Right renal cortex interstitium (tissue), 3 donors: ENCODE measurements around the gene MICALL2. TPM values are rescaled to one million over a fixed set of nuclear protein-coding genes. Genes with fewer than 3 reads are reported as not detected.

Experiments
- DNase-seq, 3 donors: peaks; one replicate each; pipeline ENCODE4 v3.0.0-alpha.2; 2013; ENCODE audit warnings: low read depth in 3 of 3, low spot score in 2 of 3
- polyA plus RNA-seq, 3 donors: library from polyadenylated mRNA; unstranded; fragments of 120-200 nt; gene quantifications; one replicate each; pipeline ENCODE4 v1.2.1, GENCODE V29; 2013; ENCODE audit not compliant: insufficient read length in 3 of 3

The MICALL2 gene
- polyA plus RNA-seq, 3 donors: 5.4 to 6.6 (median 5.8) TPM

DNA sequence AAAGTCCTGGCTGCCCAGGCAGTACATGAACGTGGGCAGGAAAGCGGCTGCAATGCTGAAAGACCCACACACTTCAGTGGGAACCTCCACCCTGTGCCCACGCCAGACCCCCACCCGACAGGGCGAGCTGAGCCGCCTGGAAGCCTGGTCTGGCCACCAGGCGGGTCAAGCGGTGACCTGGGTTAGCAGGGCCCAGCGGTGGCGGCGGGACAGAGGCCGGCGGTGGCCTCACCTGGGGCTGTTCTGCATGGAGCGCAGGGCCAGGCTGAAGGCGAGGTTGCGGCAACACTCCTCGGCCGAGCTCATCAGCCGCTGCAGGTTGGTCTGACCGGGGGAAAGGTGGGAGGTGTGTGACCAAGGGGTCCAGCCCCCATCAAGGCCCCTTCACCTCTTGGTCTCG lies 11.6 kb upstream of the MICALL2 start:
- no peak for DNase-seq

- no peak for DNase-seq
These were observed 9.5 kb upstream of the MICALL2 start for GRCh38 chr7:1468643-1469298.

GRCh38 chr7:1468203-1468602 lies 8.9 kb upstream of the MICALL2 start:
- DNase-seq: no peak

- DNase-seq: peak in 1 of 3 donors; percentile 67
These were observed 7.4 kb upstream of the MICALL2 start for GRCh38 chr7:1466524-1467271.

GRCh38 chr7:1464694-1465093 lies 5.4 kb upstream of the MICALL2 start:
- DNase-seq: no peak

- no peak for DNase-seq
These were observed 4.5 kb upstream of the MICALL2 start for GRCh38 chr7:1463676-1464223.

- DNase-seq: no peak
These were observed 2.5 kb upstream of the MICALL2 start for GRCh38 chr7:1461646-1462375.

GRCh38 chr7:1460821-1461645 lies 1.8 kb upstream of the MICALL2 start:
- no peak for DNase-seq

DNA sequence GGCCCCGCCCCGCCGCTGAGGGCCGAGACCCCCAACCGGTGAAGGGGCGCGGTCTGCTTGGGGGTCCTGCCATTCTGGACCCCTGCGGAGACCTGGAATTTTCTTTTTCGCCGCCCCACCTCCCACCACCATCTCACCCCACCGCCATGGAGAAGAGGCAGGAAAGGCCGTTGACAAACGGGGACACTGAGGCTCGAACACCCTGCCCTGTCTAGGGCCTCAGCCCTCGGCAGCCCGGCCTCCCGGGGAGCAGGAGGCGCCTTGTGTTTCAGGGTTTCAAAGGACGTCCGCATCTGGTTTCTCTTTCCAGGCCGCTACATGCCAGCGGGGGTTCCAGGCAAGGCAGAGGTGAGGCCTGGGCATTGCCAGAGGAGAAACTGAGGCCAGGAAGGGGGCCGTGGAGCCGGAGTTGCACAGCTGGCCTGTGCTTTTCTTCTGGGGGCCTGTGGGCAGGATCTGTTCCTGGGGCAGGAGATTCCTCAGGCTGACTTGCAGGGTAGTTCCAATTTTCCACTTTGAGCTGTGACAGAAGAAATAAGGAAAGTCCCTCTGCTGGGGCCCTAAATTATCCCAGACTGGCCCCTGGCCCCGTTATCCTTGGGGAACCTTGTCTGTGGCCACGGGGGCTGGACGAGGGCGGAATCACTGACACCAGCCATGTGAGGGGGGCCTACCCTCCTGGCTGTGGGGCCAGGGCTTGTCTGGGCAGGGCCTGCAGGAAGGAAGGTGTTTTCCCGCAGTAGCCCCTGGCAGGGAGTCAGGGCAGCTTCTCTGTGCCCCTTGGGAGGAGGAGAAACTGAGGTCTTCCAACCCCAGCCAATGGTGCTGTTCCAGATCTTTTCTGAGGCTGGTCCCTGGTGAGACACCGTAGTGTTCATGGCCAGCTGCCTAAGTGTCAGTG lies 900 bp upstream of the MICALL2 start:
- no peak for DNase-seq

DNA sequence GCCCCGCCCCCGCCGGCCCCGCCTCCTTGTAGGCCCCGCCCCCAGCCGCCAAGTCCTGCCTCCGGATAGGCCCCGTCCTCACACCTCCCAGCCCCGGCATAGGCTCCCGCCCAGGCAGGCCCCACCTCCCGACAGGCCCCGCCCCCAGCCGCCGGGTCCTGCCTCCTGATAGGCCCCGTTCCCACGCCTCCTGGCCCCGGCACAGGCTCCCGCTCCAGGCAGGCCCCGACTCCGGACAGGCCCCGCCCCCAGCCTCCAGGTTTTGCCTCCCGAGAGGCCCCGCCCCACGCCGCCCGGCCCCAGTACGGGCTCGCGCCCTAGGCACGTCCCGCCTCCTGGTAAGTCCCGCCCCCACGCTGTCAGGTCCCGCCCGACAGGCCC lies 232 bp upstream of the MICALL2 start:
- peak; percentile 76 to 95 (median 93) for DNase-seq

GRCh38 chr7:1457949-1458682 lies 1.2 kb downstream of the MICALL2 start:
- DNase-seq: no peak

GRCh38 chr7:1457059-1457948 lies 2.0 kb downstream of the MICALL2 start:
- DNase-seq: no peak

- DNase-seq: no peak
These were observed 3.3 kb downstream of the MICALL2 start for GRCh38 chr7:1455955-1456354.

- DNase-seq: no peak
These were observed 3.9 kb downstream of the MICALL2 start for GRCh38 chr7:1455241-1455939.

- DNase-seq: no peak
These were observed 4.7 kb downstream of the MICALL2 start for GRCh38 chr7:1454542-1454941.

GRCh38 chr7:1452205-1452604 lies 7.1 kb downstream of the MICALL2 start:
- no peak for DNase-seq

DNA sequence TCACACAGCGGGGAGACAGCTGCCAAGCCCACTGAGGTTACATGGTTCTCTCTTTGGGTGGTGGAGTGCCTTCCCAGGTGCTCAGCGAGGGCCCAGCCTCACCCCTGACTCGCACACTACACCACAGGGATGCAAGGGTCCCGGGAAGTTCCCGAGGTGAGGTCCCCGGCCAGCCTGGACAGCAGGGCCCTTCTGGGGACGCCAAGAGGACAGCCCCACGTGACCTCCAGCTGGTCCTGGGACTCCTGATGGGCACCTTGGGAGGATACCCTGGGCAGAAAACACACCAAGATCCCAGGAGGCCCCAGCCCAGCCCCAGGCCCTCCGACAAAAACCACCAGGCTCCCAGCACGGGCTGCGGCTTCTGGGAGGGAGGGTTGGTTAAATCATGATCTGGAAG lies 8.3 kb downstream of the MICALL2 start:
- DNase-seq: no peak
